HG03575 (cell line): Measurements from ENCODE around the gene GNA12.
"Not testable (repeated sequence)": the region's sequence is repeated elsewhere in the genome, so short reads cannot be mapped to it uniquely, and the experiment has no call there.

Experiments used
- ATAC-seq: cut with Tn5 transposase; IDR thresholded peaks from one replicate; pipeline ENCODE4 v1.9.1; 2021; ENCODE audit not compliant: unreplicated experiment, insufficient number of reproducible peaks, low FRiP score; ENCODE audit errors: extremely low read depth

GNA12 gene

GRCh38 chr7:2726316-2727018, 117.6 kb downstream of the GNA12 start:
- no peak for ATAC-seq

GRCh38 chr7:2725178-2726105, 118.7 kb downstream of the GNA12 start:
- no peak for ATAC-seq

- no peak for ATAC-seq
Observed at GRCh38 chr7:2724453-2725177, 119.5 kb downstream of the GNA12 start.

GRCh38 chr7:2724036-2724435, 120.1 kb downstream of the GNA12 start:
- not testable (repeated sequence) for ATAC-seq

GRCh38 chr7:2723138-2723850, 120.8 kb downstream of the GNA12 start:
- no peak for ATAC-seq

- no peak for ATAC-seq
Observed at GRCh38 chr7:2722591-2722990, 121.5 kb downstream of the GNA12 start.

- ATAC-seq: no peak
Observed at GRCh38 chr7:2721842-2722241, 122.3 kb downstream of the GNA12 start.

- no peak for ATAC-seq
Observed at GRCh38 chr7:2720024-2720423, 124.1 kb downstream of the GNA12 start.

- no peak for ATAC-seq
Observed at GRCh38 chr7:2719007-2719406, 125.1 kb downstream of the GNA12 start.

- ATAC-seq: no peak
Observed at GRCh38 chr7:2718296-2718965, 125.7 kb downstream of the GNA12 start.

GRCh38 chr7:2717293-2718261, 126.5 kb downstream of the GNA12 start:
- ATAC-seq: no peak

- ATAC-seq: no peak
Observed at GRCh38 chr7:2716906-2717292, 127.2 kb downstream of the GNA12 start.

GRCh38 chr7:2716488-2716887, 127.6 kb downstream of the GNA12 start:
- ATAC-seq: no peak

GRCh38 chr7:2715341-2716231, 128.5 kb downstream of the GNA12 start:
- ATAC-seq: no peak

GRCh38 chr7:2714636-2715035, 129.5 kb downstream of the GNA12 start:
- no peak for ATAC-seq

- no peak for ATAC-seq
Observed at GRCh38 chr7:2713978-2714377, 130.1 kb downstream of the GNA12 start.

GRCh38 chr7:2713370-2713769, 130.7 kb downstream of the GNA12 start:
- ATAC-seq: no peak
